CD4-positive, alpha-beta T cell treated with Interleukin-6 at 100 ng/mL for 8 hours (primary cell): Measurements from ENCODE around the gene TSGA10IP.

ENCODE experiments used
- DNase-seq: peaks from one replicate; pipeline ENCODE4 v3.0.0-alpha.2; 2020; ENCODE audit warnings: mixed read lengths, low spot score

TSGA10IP gene

DNA sequence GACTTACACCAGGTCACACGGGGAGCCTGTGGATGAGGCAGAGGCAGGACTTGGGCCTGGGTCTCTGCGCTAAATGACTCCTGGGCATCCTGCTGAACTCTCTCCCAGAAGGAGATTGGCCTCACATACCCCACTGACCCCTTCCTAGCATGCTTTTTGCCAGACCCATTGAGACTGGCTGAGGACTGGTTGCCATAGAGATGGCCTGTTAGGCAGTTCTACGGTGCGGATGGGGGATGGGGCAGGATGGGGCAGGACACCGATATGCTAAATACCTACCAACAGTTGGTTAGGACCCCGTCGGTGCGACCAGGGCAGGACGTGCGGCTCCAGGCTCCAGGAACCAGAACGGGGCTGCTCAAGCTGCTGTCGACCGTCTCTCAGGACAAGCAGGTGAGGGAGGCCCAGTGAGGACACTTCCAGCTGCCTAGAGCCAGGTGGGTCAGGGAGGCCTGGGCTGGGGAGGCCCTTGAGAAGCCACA, at the start of gene TSGA10IP:
TSS of gene TSGA10IP (plus strand) at position 51 of the 482 bp plus-strand sequence. CDS start at position 247, 196 bp downstream.
- DNase-seq = no peak

DNA sequence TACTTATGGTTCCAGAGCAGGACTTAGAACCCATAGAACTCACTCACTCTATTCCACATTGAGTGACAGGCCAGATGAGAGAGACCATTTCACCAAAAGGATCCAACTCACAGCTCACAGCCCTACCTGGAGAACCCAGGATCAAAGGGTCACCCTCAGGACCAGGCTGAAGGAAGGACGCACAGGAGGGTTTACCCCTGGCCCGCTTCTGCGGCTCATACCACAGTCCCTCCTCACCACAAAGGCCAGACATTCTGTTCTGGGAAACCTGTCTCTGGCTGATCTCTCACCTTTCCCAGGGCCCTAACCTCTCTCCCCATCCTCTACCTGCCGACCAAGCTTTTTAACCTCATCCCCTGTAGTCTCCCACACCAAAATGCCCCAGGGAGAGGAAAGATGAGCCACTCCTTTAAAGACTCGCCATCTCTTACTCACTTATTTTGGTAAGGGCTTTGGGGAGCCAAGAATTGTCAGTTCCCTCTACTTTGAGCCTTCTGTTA, 49.7 kb upstream of the TSGA10IP start:
- DNase-seq = no peak

DNA sequence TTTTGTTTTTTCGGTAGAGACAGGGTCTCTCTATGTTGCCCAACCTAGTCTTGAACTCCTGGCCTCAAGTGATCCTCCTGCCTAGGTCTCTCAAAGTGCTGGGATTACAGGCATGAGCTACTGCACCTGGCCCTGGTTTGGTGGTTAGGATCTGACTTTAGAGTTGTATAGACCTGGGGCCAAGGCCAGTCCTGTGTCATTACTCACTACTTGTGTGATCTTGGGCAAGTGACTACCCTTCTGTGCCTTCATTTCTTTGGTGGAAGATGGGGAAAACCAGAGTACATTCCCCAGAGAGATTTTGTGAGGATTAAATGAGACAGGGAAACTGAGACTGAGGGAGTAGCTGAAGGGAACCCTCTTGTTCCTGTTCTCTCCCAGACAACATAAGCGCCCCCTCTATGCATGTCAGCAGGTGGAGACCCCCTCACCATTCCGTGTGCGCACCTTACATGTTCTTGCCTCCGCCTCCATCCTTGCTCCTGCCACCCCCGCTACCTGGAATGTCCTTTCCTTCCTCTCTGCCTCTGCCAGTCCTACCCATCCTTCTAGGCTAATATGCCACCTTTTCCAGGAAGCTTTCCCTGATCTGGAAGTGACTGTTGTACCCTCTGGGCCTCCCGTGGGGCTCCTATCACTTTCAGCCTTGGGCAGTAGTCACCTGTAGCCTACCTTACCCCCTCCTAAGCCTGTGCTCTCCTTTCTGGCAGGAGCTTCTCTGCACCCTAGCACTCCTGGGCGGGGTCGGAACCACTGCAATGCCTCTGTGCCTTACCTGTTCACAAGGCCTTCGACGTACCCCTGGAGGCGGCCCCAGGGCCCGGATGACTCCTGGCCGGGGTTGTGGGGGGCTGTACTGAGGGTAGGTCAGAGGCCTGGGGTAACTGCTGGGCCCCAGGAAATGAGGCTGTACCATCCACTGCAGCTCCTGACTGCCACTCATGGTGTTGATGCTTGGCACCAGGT, 49.0 kb upstream of the TSGA10IP start:
- DNase-seq = no peak

DNA sequence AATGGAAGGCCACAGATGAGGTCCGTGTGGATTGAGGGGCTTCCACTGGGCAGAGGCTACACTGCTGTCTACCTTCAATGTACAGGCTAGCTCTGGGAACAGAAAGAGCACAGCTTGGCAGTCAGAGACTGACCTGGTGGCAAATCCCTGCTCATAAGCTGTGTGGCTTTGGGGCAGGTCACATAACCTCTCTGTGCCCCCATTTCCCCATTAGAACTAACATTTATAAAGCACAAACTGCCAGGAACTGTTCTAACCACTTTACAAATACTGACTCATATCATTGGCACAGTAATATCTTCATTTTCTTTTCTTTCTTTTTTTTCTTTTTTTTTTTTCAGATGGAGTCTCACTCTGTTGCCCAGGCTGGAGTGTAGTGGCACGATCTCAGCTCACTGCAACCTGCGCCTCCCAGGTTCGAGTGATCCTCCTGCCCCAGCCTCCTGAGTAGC, 48.2 kb upstream of the TSGA10IP start:
- no peak for DNase-seq

- no peak for DNase-seq
These were observed 46.5 kb upstream of the TSGA10IP start for GRCh38 chr11:65898656-65899355.

DNA sequence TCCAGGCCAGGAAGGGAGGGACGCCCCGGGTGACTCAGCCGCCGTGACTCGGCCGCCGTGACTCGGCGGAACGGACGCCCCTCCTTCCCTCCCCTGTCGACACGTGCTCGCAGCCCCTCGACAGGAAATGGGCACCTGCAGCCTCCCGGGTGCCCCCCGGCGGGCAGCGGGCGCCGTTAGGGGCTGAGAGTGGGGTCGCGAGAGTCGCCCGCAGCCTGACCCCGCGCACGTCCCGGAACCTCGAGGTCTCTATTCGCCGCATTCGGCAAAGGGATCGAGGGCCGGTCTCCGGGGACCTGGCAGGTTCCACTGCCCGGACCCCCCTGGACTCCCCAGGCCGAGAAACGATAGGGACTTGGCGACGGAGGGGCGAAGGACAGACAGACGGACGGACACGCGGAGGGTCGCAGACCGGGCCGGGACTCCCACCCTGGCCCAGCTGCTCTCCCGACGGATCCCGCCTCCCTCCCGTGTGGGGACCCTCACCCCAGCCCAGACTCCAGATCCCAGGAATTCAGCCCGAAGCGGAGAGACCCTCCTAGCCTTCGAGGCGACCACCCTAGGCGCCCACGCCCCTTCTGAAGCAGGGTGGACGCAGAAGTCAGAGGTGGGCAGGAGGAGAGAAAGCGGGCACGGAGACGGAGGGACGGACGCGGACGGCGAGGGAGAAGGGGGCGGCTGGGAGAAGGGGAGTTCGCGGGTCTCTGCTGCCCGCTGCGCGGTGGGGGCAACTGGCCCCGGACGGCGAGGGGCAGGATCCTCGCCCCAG, 45.7 kb upstream of the TSGA10IP start:
- DNase-seq = no peak

- peak; percentile 91 for DNase-seq
These were observed 45.0 kb upstream of the TSGA10IP start, which contains the start of gene FOSL1 for GRCh38 chr11:65900125-65900898. FOSL1 (minus strand) TSS chr11:65900388; CDS start chr11:65900339, 49 bp downstream.

GRCh38 chr11:65900899-65901180, 44.4 kb upstream of the TSGA10IP start:
- DNase-seq = no peak

DNA sequence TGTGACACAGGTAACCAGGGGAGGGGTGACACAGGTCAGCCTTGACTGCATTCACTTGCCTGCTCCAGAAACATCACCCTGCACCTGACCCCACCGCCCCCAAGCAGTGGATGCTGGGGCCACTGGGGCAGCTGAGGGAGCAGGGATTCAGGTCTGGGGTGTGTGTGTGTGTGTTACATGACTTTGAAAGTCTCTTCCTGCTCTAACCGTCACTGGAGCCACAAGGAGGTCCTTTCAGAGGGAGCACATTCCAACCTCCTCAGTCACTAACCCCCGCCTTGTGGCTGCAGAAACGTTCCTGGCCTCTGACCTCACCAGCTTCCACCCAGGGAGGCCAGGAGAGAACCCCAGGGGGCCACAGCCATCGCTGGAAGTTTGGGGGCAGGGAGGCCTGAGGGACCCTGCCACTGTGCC, 42.2 kb upstream of the TSGA10IP start:
- no peak for DNase-seq

- DNase-seq = no peak
These were observed 41.6 kb upstream of the TSGA10IP start for GRCh38 chr11:65903715-65904114.

GRCh38 chr11:65906602-65907001, 38.7 kb upstream of the TSGA10IP start:
- DNase-seq = no peak

DNA sequence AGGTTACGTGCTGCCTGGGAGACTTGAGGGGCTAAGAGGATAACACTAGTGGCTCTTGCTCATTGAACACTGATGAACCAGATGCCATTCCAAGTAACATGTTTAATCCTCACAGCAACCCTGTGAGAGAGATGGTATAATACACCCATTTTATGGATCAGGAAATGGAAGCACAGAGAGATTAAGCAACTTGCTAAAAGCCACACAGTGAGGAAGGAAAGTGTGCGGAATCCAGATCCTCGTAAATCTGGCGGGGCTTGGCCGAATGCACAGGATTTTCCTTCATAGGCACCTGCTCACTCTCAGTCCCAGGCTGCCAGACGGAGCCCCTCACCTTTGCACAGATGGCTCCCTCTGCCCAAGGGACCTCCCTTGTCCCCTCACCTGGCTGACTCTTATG, 37.4 kb upstream of the TSGA10IP start:
- no peak for DNase-seq

DNA sequence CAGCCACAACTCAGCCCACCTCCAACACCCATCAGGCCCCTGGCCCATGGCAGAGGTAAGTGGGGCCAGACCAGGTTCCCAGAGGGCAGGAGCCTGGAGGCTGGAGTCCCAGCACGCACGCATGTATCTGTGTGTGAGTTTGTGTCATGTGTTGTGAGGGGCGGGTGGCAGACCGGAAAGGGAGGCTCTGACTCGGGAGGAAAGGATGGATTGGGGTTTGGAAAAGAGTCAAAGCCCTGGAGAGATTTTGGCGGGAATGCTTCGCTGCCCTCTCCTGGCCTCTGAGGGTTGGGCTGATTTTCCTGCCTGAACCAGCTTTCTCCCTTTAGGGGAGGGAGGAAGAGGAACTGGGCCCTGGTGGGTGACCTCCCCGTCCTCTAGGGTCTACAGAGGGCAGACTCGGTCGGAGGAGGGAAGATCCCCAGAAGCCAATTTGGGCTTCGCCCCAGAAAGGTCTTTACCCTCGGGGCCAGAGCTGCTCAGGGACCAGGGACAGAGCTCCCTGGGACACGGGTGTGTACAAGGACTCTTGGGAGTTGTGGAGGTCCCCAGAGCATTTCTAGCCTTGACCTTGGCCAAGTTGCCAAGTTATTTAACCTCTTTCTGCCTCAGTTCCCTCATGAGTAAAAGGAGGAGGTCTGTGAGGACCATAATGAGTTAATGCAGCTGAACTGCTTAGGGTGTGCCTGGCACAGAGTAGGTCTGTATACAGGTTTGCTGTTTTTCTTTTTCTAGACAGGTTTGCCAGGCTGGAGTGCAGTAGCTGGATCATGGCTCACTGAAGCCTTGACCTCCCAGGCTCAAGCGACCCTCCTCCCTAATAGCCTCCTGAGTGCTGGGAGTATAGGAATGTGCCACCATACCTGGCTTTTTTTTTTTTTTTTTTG, 33.4 kb upstream of the TSGA10IP start:
- no peak for DNase-seq

DNA sequence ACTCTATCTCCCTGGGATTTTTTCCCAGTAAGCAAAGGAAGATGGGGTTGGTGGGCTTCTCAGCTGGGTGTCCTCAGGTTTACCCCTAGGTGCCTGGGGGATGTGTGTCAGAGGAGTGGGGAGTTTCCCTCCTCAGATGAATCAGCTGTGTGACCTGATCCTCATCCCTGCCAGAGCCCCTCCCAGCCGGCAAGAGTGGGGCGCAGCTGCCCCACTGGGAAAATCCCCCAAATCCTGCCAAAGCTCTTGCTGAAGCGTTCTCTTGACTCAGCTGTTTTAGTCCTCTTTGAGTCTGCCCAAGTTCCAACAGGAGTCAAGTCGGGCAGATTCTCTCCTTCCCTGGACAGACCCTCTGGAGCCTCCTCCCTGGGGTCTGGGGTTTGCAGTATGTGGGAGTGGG, 32.4 kb upstream of the TSGA10IP start:
- no peak for DNase-seq

GRCh38 chr11:65915101-65915820, 30.0 kb upstream of the TSGA10IP start:
- DNase-seq = no peak

DNA sequence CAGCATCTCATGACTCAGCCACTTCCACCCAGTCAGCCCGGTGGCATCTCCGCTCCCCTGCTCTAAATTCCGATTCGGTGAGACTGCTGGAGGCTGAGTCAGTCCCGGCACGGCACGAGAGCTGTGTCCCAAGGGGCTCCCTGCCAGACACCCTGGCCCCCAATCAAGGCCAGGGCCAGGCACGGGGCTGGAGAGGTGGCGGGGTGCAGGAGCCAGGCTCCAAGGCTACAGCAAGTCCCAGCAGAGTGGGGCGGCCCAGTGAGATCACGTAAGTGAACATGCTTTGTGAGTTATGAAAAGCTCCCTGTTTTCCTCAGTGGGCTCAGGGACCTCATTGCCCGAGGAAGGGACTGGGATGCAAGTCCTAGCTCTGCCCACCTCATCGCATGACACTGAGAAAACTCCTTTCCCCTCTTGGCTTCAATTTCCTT, 29.4 kb upstream of the TSGA10IP start:
- no peak for DNase-seq

- DNase-seq = no peak
These were observed 28.9 kb upstream of the TSGA10IP start for GRCh38 chr11:65916391-65916790.

- DNase-seq = no peak
These were observed 28.2 kb upstream of the TSGA10IP start for GRCh38 chr11:65917077-65917433.

DNA sequence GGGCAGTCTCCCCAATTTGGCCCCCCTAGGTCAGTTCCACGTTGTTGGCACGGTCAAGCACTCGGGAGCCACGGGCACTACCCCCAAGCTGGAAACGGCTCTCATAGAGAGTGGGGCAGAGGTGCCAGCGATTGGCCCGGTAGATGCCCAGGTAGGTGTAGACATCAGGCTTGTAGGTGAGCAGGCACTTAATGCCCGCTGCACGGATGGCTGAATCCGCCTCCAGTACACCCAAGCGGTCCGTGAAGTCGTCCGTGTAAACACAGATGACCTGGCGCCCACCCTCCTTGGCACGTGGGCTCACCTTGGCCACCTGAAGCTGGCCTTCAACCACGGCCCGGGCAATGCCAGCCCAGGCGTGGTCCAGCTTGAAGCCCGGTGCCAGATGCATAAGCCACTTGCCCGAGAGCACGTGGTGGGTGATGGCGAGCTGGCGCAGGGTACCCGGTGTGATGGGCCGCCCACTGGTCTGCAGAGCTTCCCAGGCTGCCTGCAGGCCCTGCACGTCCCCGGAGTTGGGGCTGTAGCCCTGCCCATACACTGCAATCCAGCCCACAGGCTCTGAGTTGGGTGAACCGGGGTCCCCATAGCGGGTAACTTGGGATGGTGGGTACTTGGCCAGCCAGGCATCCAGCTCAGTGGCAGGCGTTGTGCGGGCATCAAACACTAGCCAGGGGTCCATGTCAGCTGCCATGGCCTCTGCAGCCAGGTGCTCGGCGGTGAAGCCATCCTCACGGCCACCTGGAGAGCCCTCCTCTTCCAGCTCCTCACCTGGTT, 27.7 kb upstream of the TSGA10IP start:
- no peak for DNase-seq
